Progenitor cell of endocrine pancreas (in vitro differentiated cells): ENCODE results near the gene SH3BGRL. TPM values are rescaled to one million over a fixed set of nuclear protein-coding genes. Genes with fewer than 3 reads are reported as not detected.

Source experiments
- DNase-seq: peaks from one replicate; pipeline ENCODE4 v3.0.0; 2021; ENCODE audit warnings: low spot score; ENCODE audit not compliant: unreplicated experiment
- H3K27ac Mint-ChIP-seq: 2 replicates; pipeline ENCODE4 v1.8.0; 2021; ENCODE audit warnings: mild to moderate bottlenecking, moderate library complexity, mixed read lengths
- H3K27me3 Mint-ChIP-seq: 2 replicates; pipeline ENCODE4 v1.8.0; 2021; ENCODE audit warnings: mixed read lengths
- H3K36me3 Mint-ChIP-seq: 2 replicates; pipeline ENCODE4 v1.8.0; 2022; ENCODE audit warnings: mixed read lengths; ENCODE audit not compliant: insufficient read depth
- H3K4me1 Mint-ChIP-seq: 2 replicates; pipeline ENCODE4 v1.8.0; 2021; ENCODE audit warnings: low read depth, mixed read lengths
- H3K4me3 Mint-ChIP-seq: 2 replicates; pipeline ENCODE4 v1.8.0; 2021; ENCODE audit warnings: low read depth, mild to moderate bottlenecking, moderate library complexity, mixed read lengths
- H3K9me3 Mint-ChIP-seq: 2 replicates; pipeline ENCODE4 v1.8.0; 2021; ENCODE audit warnings: low read depth, mixed read lengths
- total RNA-seq: library from RNA; stranded (reverse); gene quantifications from 2 replicates; pipeline ENCODE4 v1.2.1, GENCODE V29; 2021
- TF ChIP-seq, protein P1 (sequence below): fragments of 200-600 bp; sonication (generic); IDR thresholded peaks from one replicate; pipeline ENCODE4 v1.5.0; 2021; ENCODE audit warnings: antibody characterized with exemption, mild to moderate bottlenecking; ENCODE audit not compliant: unreplicated experiment

The SH3BGRL gene
- total RNA-seq, 1 donor from 2014 or later: 105 TPM

DNA sequence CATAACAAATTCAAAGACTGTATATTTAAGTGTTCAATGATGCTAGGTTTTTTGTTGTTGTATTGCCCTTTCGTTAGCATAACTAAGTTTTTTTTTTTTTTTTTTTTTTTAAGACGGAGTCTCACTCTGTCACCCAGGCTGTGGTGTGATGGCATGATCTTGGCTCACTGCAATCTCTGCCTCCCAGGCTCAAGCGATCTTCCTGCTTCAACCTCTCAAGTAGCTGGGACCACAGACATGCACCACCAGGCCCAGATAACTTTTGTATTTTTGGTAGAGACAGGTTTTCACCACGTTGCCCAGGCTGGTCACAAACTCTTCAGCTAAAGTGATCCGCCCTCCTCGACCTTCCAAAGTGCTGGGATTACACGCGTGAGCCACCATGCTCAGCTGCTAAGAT is 7.0 kb downstream of the SH3BGRL start:
- no peak overlapping the region for H3K4me3 Mint-ChIP-seq
- H3K27ac Mint-ChIP-seq: no peak overlapping the region
- peaks cover 6% of the 10 kb centered on the region for H3K4me1 Mint-ChIP-seq
- peaks cover 14% of the 10 kb centered on the region for H3K36me3 Mint-ChIP-seq
- H3K27me3 Mint-ChIP-seq: no peaks in the 10 kb centered on the region
- H3K9me3 Mint-ChIP-seq: peaks cover 27% of the 10 kb centered on the region
- TF ChIP-seq, protein P1, sequence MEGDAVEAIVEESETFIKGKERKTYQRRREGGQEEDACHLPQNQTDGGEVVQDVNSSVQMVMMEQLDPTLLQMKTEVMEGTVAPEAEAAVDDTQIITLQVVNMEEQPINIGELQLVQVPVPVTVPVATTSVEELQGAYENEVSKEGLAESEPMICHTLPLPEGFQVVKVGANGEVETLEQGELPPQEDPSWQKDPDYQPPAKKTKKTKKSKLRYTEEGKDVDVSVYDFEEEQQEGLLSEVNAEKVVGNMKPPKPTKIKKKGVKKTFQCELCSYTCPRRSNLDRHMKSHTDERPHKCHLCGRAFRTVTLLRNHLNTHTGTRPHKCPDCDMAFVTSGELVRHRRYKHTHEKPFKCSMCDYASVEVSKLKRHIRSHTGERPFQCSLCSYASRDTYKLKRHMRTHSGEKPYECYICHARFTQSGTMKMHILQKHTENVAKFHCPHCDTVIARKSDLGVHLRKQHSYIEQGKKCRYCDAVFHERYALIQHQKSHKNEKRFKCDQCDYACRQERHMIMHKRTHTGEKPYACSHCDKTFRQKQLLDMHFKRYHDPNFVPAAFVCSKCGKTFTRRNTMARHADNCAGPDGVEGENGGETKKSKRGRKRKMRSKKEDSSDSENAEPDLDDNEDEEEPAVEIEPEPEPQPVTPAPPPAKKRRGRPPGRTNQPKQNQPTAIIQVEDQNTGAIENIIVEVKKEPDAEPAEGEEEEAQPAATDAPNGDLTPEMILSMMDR: no peak
- DNase-seq: no peak

DNA sequence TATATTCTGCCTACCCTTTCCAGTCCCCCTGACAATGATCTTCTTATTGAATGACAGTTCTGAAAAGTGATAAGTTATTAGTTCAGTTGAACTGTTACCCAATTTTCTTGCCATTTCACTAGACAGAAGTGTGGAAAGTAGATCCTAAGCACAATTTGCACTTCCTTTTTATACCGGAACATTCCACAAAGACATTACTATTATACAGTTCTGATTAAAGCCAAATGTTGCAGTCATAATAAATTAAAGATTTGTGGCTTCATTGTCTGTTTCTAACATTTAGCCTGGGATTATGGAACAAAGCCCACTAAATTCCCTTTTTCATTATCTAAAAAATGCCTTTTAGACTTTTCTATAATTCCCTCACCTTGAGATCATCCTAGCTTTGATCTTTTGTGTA is 13.8 kb downstream of the SH3BGRL start:
- DNase-seq: no peak
- Mint-ChIP-seq H3K27ac (no peak overlapping the region), H3K27me3 (no peaks in the 10 kb centered on the region), H3K4me1 (no peaks in the 10 kb centered on the region), H3K9me3 (peaks cover 29% of the 10 kb centered on the region), H3K4me3 (no peak overlapping the region), H3K36me3 (peaks cover 6% of the 10 kb centered on the region)
- TF ChIP-seq, protein P1: no peak

DNA sequence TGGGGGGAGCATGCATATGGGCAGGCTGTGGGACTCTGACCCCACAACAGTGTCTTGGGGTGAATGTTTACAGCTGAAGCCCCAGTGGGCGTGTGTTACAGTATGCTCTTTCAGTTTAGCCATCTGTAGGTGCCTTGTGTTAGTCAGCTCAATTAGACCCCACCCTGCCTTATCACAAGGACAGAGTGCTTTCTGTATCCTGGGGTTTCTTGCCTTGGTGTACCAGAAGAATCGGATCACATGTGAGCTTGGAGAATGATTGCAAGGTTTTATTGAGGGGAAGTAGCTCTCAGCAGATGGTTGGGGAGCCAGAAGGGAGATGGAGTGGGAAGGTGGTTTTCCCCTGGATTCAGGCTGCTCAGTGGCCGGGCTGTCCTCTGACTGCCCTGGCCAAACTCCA is 27.3 kb downstream of the SH3BGRL start:
- Mint-ChIP-seq H3K36me3 (peaks cover under 1% of the 10 kb centered on the region), H3K4me3 (no peak overlapping the region), H3K27ac (no peak overlapping the region), H3K9me3 (peaks cover 22% of the 10 kb centered on the region), H3K4me1 (peaks cover 8% of the 10 kb centered on the region), H3K27me3 (no peaks in the 10 kb centered on the region)
- DNase-seq: no peak
- TF ChIP-seq, protein P1: no peak

DNA sequence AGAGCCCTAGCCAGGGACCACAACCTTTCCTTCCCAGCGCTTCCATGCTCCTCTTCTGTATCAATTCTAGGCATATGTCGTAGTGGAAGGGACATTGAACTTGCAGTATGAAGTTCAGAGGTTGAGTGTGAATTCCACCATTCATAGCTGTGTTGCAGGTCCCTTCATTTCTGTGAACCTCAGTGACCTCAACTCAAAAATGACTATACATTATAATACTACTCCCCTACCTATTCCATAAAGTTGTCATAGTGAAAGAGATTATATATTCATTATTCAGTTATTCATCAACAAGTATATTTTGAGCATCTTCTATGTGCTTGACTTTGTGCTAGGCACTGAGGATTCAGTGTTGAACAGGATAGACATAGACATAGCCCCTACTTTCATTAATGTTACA is 28.0 kb downstream of the SH3BGRL start:
- Mint-ChIP-seq H3K4me1 (peaks cover 8% of the 10 kb centered on the region), H3K27ac (no peak overlapping the region), H3K27me3 (no peaks in the 10 kb centered on the region), H3K4me3 (no peak overlapping the region), H3K36me3 (peaks cover 2% of the 10 kb centered on the region), H3K9me3 (peaks cover 22% of the 10 kb centered on the region)
- TF ChIP-seq, protein P1: no peak
- DNase-seq: no peak

DNA sequence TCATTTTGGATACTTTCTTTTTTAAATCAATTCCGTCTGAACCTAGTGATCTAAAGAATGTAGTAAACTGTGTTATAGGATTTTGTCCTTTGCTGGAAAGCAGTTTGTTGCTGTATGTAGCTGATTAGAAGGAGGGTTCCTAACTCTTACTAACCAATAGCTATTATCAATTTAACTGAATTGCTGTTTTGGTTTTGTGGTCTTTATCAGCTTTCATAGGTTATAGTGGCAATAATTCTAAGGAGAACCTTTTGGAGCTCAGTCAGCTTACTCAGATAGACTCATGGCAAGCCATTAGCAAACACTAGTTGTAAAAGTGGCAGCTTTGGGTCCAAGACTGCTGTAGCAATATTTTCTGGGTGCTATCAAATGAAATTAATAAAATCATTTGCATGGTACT is 29.6 kb downstream of the SH3BGRL start:
- Mint-ChIP-seq H3K9me3 (peaks cover 22% of the 10 kb centered on the region), H3K27ac (no peak overlapping the region)
- DNase-seq: no peak

More for the DNA sequence above, 29.6 kb downstream of the SH3BGRL start:
- no peaks in the 10 kb centered on the region for H3K27me3 Mint-ChIP-seq
- no peak overlapping the region for H3K4me3 Mint-ChIP-seq
- peaks cover 2% of the 10 kb centered on the region for H3K36me3 Mint-ChIP-seq
- TF ChIP-seq, protein P1: no peak
- H3K4me1 Mint-ChIP-seq: peaks cover 8% of the 10 kb centered on the region
